Spleen (tissue), 7 donors: ENCODE results near the gene DPM3.

ENCODE experiments used
- POLR2A ChIP-seq, 3 donors: fragments of 450-650 bp; IDR thresholded peaks; one replicate each; pipeline ENCODE4 v1.5.1; 2017; ENCODE audit warnings: antibody characterized with exemption in 3 of 3, mild to moderate bottlenecking in 1 of 3
- POLR2AphosphoS5 ChIP-seq, 3 donors: sonication (generic); formaldehyde crosslinking; IDR thresholded peaks; one replicate each; pipeline ENCODE4 v1.5.1; 2017; ENCODE audit warnings: antibody characterized with exemption in 3 of 3
- TF ChIP-seq, protein P1 (sequence below), 11 experiments: fragments of 200-600 bp in 7 of 11; fragments of 450-650 bp in 4 of 11; sonication (generic) in 4 of 11; IDR thresholded peaks in 8 of 11; conservative IDR thresholded peaks in 3 of 11; 1 replicate in 7 of 11; 2 replicates in 4 of 11; pipeline versions ENCODE4 v1.4.0 to v1.8.0; 2016 to 2021; ENCODE audit warnings: antibody characterized with exemption in 11 of 11, inconsistent platforms in 4 of 11, mild to moderate bottlenecking in 1 of 11
- donor health status: DM: no; HTN: no; CAD: no; lungs with moderate emphysema.
- donor health status: DM: no; HTN: no; CAD: no.
- donor health status: DM: no; HTN: no; CAD: no.

DNA sequence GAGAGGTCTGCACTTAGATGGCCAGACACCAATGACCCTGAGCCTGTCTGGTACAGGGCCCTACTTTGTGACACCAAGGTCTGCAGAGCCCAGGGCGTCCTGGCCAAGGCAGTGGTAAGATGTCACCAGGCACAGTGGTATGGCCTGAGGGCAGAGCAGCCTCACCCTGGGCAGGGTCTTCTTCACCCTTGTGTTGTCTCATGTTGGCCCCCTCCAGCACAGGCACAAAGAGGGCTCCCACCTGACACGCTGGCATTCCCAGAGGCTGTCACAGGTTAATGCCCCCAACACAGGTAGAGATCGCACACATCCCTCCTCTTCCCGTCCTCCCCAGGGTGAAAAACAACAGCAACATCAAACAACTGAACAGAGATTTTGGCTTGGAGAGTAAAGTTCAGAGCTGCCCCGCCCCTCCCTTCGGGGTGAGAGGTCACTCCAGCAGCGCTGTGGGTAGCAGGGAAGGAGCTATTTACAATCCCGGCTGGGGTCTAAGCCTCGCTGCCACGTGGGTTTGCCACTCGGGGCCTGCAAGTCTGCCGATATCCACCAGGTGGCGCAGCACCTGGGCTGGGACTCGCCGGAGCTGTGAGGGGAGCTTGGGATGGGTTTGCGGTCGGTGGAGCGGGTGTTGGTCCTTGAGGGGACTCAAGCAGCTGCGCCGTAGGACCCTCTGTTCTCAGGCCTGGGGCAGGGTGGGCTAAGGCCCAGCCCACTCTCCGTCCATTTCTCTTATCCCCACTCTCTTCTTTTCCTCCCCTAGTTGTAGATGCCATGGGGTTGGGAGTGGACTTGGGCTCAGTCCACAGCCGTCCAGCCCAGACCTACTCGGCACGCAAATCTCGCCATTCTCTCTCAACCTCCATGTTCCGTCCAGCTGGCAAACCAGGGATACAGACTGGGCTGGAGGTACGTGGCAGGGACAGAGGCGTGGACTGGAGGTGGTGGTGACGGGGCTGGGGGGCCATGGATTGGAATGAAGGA is 49.0 kb downstream of the DPM3 start:
- TF ChIP-seq POLR2A (IDR thresholded peaks at IDR 0.05) (no peak), POLR2AphosphoS5 (IDR thresholded peaks at IDR 0.05) (peak; percentile 30 to 64 (median 63))
- TF ChIP-seq, protein P1, sequence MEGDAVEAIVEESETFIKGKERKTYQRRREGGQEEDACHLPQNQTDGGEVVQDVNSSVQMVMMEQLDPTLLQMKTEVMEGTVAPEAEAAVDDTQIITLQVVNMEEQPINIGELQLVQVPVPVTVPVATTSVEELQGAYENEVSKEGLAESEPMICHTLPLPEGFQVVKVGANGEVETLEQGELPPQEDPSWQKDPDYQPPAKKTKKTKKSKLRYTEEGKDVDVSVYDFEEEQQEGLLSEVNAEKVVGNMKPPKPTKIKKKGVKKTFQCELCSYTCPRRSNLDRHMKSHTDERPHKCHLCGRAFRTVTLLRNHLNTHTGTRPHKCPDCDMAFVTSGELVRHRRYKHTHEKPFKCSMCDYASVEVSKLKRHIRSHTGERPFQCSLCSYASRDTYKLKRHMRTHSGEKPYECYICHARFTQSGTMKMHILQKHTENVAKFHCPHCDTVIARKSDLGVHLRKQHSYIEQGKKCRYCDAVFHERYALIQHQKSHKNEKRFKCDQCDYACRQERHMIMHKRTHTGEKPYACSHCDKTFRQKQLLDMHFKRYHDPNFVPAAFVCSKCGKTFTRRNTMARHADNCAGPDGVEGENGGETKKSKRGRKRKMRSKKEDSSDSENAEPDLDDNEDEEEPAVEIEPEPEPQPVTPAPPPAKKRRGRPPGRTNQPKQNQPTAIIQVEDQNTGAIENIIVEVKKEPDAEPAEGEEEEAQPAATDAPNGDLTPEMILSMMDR (IDR thresholded peaks at IDR 0.05 in 8 of 11, conservative IDR thresholded peaks at IDR 0.05 in 3 of 11): peak; percentile 94 to 99 (median 98)
